ENCODE data around the gene POMT1. TPM values are rescaled to one million over a fixed set of nuclear protein-coding genes. Genes with fewer than 3 reads are reported as not detected.
A peak's percentile ranks its signal among the peaks of the same experiment; 100 is the strongest.

Gene POMT1
- total and polyA plus RNA-seq, 2 experiments from 2014 or later, result 20.2 to 32.4 TPM

- TF ChIP-seq, protein P1, sequence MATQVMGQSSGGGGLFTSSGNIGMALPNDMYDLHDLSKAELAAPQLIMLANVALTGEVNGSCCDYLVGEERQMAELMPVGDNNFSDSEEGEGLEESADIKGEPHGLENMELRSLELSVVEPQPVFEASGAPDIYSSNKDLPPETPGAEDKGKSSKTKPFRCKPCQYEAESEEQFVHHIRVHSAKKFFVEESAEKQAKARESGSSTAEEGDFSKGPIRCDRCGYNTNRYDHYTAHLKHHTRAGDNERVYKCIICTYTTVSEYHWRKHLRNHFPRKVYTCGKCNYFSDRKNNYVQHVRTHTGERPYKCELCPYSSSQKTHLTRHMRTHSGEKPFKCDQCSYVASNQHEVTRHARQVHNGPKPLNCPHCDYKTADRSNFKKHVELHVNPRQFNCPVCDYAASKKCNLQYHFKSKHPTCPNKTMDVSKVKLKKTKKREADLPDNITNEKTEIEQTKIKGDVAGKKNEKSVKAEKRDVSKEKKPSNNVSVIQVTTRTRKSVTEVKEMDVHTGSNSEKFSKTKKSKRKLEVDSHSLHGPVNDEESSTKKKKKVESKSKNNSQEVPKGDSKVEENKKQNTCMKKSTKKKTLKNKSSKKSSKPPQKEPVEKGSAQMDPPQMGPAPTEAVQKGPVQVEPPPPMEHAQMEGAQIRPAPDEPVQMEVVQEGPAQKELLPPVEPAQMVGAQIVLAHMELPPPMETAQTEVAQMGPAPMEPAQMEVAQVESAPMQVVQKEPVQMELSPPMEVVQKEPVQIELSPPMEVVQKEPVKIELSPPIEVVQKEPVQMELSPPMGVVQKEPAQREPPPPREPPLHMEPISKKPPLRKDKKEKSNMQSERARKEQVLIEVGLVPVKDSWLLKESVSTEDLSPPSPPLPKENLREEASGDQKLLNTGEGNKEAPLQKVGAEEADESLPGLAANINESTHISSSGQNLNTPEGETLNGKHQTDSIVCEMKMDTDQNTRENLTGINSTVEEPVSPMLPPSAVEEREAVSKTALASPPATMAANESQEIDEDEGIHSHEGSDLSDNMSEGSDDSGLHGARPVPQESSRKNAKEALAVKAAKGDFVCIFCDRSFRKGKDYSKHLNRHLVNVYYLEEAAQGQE (IDR thresholded peaks at IDR 0.05; ENCODE audit: unreplicated experiment), result no peak
- TF ChIP-seq EZH2 (IDR thresholded peaks at IDR 0.05; ENCODE audit: low read depth, unreplicated experiment) (no peak), STAT1 (IDR thresholded peaks at IDR 0.05; ENCODE audit: unreplicated experiment) (no peak), ZNF114 (CRISPR knock-in tag; IDR thresholded peaks at IDR 0.05) (no peak), CTCF (conservative IDR thresholded peaks at IDR 0.05; ENCODE audit: low read depth in 2 of 2) (no peak), ETS1 (IDR thresholded peaks at IDR 0.05) (no peak), POLR2AphosphoS5 (IDR thresholded peaks at IDR 0.05; ENCODE audit: low read depth) (no peak; the same call in 1 of the 2 replicates)
These were observed 28.0 kb upstream of the POMT1 start (continued) for GRCh38 chr9:131474711-131475110.

DNA sequence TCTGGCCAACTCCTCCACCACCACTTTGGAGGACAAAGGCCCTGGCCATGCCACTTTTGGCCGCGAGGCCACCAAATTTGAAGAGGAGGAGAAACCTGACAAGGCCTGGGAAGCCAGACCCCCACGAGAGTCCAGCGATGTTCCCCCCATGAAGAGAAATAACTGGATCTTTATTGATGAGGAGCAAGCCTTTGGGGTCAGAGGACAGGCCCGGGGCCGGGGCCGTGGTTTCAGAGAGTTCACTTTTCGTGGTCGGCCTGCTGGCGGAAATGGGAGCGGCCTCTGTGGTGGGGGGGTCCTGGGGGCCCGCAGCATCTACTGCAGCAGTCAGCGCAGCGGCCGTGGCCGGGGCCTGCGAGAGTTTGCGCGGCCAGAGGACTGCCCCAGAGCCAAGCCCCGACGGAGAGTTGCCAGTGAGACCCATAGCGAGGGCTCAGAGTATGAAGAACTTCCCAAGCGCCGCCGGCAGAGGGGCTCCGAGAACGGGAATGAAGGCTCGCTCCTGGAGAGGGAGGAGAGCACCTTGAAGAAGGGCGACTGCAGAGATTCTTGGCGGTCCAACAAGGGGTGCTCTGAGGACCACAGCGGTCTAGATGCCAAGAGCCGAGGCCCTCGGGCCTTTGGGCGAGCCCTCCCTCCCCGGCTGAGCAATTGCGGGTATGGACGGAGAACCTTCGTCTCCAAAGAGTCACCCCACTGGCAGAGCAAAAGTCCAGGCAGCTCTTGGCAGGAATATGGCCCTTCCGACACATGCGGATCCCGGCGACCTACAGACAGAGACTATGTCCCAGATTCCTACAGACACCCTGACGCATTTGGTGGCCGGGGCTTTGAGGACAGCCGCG is 27.4 kb upstream of the POMT1 start:
- H3K27me3 ChIP-seq (ENCODE audit: insufficient read depth), result no peaks in the 10 kb centered on the region
- no peak overlapping the region for H3K4me3 ChIP-seq
- DNase-seq (ENCODE audit: low spot score), result no peak
- no peaks in the 10 kb centered on the region; the same call in 2 of the 3 replicates for H3K9me3 Mint-ChIP-seq
- H3K4me1 ChIP-seq (ENCODE audit: insufficient read depth), result no peaks in the 10 kb centered on the region
- H3K27me3 Mint-ChIP-seq (ENCODE audit: insufficient read depth, low read depth, poor library complexity), result peaks cover 27% of the 10 kb centered on the region
- peak overlapping the region; percentile 55; the same call in 1 of the 2 replicates for H3K27ac ChIP-seq (ENCODE audit: low read depth)
- ATAC-seq, result no peak
- peaks cover 96% of the 10 kb centered on the region for H3K36me3 Mint-ChIP-seq (ENCODE audit: low read depth)
- no peak overlapping the region for H3K4me2 ChIP-seq
- H3K36me3 ChIP-seq (ENCODE audit: insufficient read depth), result peaks cover 80% of the 10 kb centered on the region
- H3K4me1 Mint-ChIP-seq, result 0 out of 3 replicates have a peak, but pooled peaks cover 2% of the 10 kb centered on the region
- H2AFZ ChIP-seq, result no peak overlapping the region
- no peak overlapping the region for H3K4me3 Mint-ChIP-seq
- H4K20me1 ChIP-seq (replicated peaks; ENCODE audit: insufficient read depth), result peaks cover 33% of the 10 kb centered on the region
- H3K27ac Mint-ChIP-seq, result 0 out of 2 replicates have a peak overlapping the region, but pooled peaks have one; percentile 40
- H3K9me2 ChIP-seq (ENCODE audit: insufficient read depth), result no peaks in the 10 kb centered on the region
- peaks cover 53% of the 10 kb centered on the region for H3K79me2 ChIP-seq (replicated peaks; ENCODE audit: insufficient read depth)
- peaks cover 47% of the 10 kb centered on the region for H3F3A ChIP-seq (replicated peaks; ENCODE audit: low read depth)
- TF ChIP-seq ZNF114 (CRISPR knock-in tag; IDR thresholded peaks at IDR 0.05) (no peak), EZH2phosphoT487 (IDR thresholded peaks at IDR 0.05; ENCODE audit: unreplicated experiment) (no peak), CTCF (conservative IDR thresholded peaks at IDR 0.05; ENCODE audit: low read depth in 2 of 2) (no peak), CREB1 (CRISPR knock-in tag; IDR thresholded peaks at IDR 0.05; ENCODE audit: low read depth) (no peak), NANOG (IDR thresholded peaks at IDR 0.05; ENCODE audit: borderline replicate concordance) (no peak), POLR2AphosphoS5 (IDR thresholded peaks at IDR 0.05; ENCODE audit: low read depth) (no peak; the same call in 1 of the 2 replicates)

Measured in GM23338 (cell line).